Measurements from ENCODE around the gene CRABP2.

- TF ChIP-seq ZNF274 (IDR thresholded peaks at IDR 0.05; ENCODE audit: low read depth, low read length): no peak
- no peak for TF ChIP-seq YY1 (IDR thresholded peaks at IDR 0.05; ENCODE audit: insufficient read depth, insufficient read length)
- no peak for TF ChIP-seq SUZ12 (IDR thresholded peaks at IDR 0.05; ENCODE audit: extremely low read depth, insufficient read depth, insufficient read length)
Measured at GRCh38 chr1:156666862-156667609, 38.3 kb downstream of the CRABP2 start.

Measured in NT2/D1 (cell line).